Stimulated activated naive CD8-positive, alpha-beta T cell treated with anti-CD3 and anti-CD28 coated beads, Interleukin-15, Interleukin-2, amounts not matched to agents 100 U/mL and 50 U/mL, for 24 hours (primary cell): ENCODE measurements around the gene SYVN1.

Experiments used
- ATAC-seq: fragments of 150-1000 bp; cut with Tn5 transposase; one replicate; pipeline ENCODE4 v1.10.0; 2021
- DNase-seq: peaks from one replicate; pipeline ENCODE4 v3.0.0; 2021

Gene SYVN1

GRCh38 chr11:65087827-65088226 is 46.5 kb downstream of the SYVN1 start:
- ATAC-seq (no peak), DNase-seq (no peak)

GRCh38 chr11:65087216-65087615 is 47.1 kb downstream of the SYVN1 start:
- no peak for ATAC-seq

DNA sequence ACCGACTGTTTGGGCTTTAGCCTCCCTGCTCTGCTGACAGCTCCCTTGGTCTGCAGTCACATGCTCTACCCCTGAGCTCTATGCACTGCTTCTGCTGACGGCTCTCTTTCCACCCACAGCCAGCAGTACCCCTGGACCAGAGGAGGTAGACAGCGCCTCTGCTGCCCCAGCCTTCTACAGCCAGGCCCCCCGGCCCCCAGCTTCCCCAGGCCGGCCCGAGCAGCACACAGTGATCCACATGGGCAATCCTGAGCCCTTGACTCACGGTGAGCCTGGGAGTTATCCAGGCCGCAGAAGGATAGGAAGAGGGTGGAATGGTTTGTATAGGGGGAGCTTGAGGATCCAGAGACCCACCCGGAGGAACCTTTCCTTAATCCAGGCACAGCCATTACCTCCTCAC is 47.5 kb downstream of the SYVN1 start:
- ATAC-seq (no peak), DNase-seq (no peak)

More at GRCh38 chr11:65087216-65087615, 47.1 kb downstream of the SYVN1 start:
- no peak for DNase-seq

GRCh38 chr11:65085446-65085845 is 48.9 kb downstream of the SYVN1 start:
- ATAC-seq (no peak), DNase-seq (no peak)

GRCh38 chr11:65084598-65085375 is 49.5 kb downstream of the SYVN1 start:
- ATAC-seq: peak; percentile 1

DNA sequence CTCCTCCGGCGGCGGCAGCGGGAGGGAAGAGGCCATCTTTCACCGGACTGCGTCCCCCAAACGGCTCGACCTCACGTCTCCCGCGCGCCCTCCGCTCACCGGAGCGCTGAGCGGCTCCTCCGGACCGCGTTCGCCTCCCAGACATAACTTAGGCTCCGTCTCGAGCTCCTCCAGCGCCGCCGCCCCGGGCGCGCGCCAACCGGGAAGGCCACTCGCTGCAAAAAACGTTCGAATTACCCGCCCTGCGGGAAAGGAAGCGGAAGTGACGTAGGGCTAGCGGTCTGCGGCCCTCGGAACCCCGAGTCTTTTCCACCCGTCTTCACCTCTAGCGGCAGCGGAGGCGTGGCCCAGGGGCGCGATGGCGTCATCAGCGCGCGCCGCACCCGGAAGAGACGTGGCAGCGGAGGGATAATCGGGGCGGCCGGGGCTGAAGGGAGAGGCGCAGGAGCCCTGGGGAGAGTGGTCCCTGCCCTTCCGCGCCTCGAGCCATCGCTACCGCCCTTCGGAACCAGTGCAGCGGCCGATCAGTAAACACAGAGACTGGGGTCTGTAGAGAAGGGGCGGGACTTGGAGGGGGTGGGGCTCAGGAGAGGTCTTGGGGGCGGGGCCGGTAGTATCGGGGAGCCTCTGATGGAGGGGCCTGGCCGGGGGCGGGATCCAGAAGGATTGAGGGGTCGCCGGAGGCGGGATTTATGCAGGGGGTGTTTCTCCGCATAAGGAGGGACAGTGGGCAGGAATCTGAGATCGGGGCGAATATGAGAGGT is 50.3 kb downstream of the SYVN1 start, which contains the start of the genes CDCA5 and ZFPL1:
Gene CDCA5, minus strand, starts transcription at position 207 of the 764 bp plus-strand sequence. Its CDS starts 62 bp downstream, at position 145.
Gene ZFPL1, plus strand, starts transcription at position 389 of the 764 bp plus-strand sequence. CDS start 477 bp downstream, outside the sequence.
- ATAC-seq: peak; percentile 83
- DNase-seq: peak; percentile 98

More at GRCh38 chr11:65084598-65085375, 49.5 kb downstream of the SYVN1 start:
- no peak for DNase-seq

GRCh38 chr11:65083134-65083833 is 51.0 kb downstream of the SYVN1 start:
- ATAC-seq (no peak), DNase-seq (no peak)

GRCh38 chr11:65078786-65079342 is 55.5 kb downstream of the SYVN1 start:
- DNase-seq (no peak), ATAC-seq (no peak)

DNA sequence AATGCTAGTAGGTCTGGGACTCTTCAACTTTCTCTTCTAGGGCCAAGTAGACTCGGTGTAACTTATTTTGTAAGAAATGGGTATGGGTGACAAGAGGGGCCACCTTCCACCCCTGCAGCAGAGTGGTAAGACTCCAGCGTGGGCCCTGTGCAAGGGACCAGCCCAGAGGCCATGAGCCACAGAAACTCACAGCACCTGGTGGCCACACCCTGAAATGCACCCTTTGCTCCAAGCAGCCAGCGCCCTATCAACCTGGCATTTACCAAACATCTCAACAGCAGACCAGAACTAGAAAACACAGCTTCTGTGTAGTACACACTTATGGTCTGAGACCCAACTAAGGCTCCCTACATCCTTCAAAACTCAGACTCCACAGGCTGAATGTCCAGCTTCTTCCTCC is 56.2 kb downstream of the SYVN1 start:
- DNase-seq (peak; percentile 72), ATAC-seq (peak; percentile 69)

GRCh38 chr11:65077451-65077850 is 56.9 kb downstream of the SYVN1 start:
- no peak for DNase-seq
- no peak for ATAC-seq
